Coronary artery (tissue), 2 donors: ENCODE measurements around the gene SHROOM3.

Source experiments
- DNase-seq: peaks from one replicate; pipeline ENCODE4 v3.0.0-alpha.2; 2017; ENCODE audit warnings: low spot score
- H3K27ac ChIP-seq, 2 donors: fragments of 200-600 bp; sonication (generic); one replicate each; pipeline ENCODE4 v1.5.1; 2016 to 2019
- H3K4me3 ChIP-seq: fragments of 200-600 bp; sonication (generic); 2 replicates; pipeline ENCODE4 v1.5.1; 2016; ENCODE audit warnings: mild to moderate bottlenecking, moderate library complexity
- CTCF ChIP-seq: fragments of 200-600 bp; sonication (generic); IDR thresholded peaks from one replicate; pipeline ENCODE4 v1.5.1; 2019; ENCODE audit warnings: antibody characterized with exemption

Gene SHROOM3

GRCh38 chr4:76458297-76458696, 23.3 kb downstream of the SHROOM3 start:
- no peak overlapping the region for H3K27ac ChIP-seq
- no peak overlapping the region for H3K4me3 ChIP-seq
- DNase-seq, result no peak
- no peak for TF ChIP-seq CTCF

- DNase-seq, result no peak
- TF ChIP-seq CTCF, result no peak
- Histone ChIP-seq H3K4me3 (peak overlapping the region; percentile 47), H3K27ac (peak overlapping the region; percentile 46 to 79)
Measured at GRCh38 chr4:76458825-76459224, 23.8 kb downstream of the SHROOM3 start.

GRCh38 chr4:76459291-76459723, 24.3 kb downstream of the SHROOM3 start:
- DNase-seq, result no peak
- Histone ChIP-seq H3K27ac (peak overlapping the region; percentile 46 to 79), H3K4me3 (peak overlapping the region; percentile 47)
- TF ChIP-seq CTCF, result no peak

GRCh38 chr4:76463568-76463967, 28.5 kb downstream of the SHROOM3 start:
- no peak for TF ChIP-seq CTCF
- no peak overlapping the region for H3K27ac ChIP-seq
- DNase-seq, result no peak

GRCh38 chr4:76470064-76470463, 35.0 kb downstream of the SHROOM3 start:
- no peak overlapping the region for H3K4me3 ChIP-seq
- H3K27ac ChIP-seq, result no peak overlapping the region
- TF ChIP-seq CTCF, result no peak
- no peak for DNase-seq

More at GRCh38 chr4:76463568-76463967, 28.5 kb downstream of the SHROOM3 start:
- H3K4me3 ChIP-seq, result no peak overlapping the region

- DNase-seq, result no peak
- Histone ChIP-seq H3K4me3 (no peak overlapping the region), H3K27ac (no peak overlapping the region)
- no peak for TF ChIP-seq CTCF
Measured at GRCh38 chr4:76470532-76470931, 35.5 kb downstream of the SHROOM3 start.

GRCh38 chr4:76476571-76476970, 41.5 kb downstream of the SHROOM3 start:
- no peak overlapping the region for H3K27ac ChIP-seq
- no peak overlapping the region for H3K4me3 ChIP-seq
- no peak for TF ChIP-seq CTCF
- no peak for DNase-seq
